Stimulated activated naive CD8-positive, alpha-beta T cell treated with anti-CD3 and anti-CD28 coated beads, Interleukin-15, Interleukin-2, amounts not matched to agents 100 U/mL and 50 U/mL, for 24 hours (primary cell): ENCODE measurements around the gene DCTD.
"Not testable (repeated sequence)": the region's sequence is repeated elsewhere in the genome, so short reads cannot be mapped to it uniquely, and the experiment has no call there.

Experiments
- ATAC-seq: fragments of 150-1000 bp; cut with Tn5 transposase; one replicate; pipeline ENCODE4 v1.10.0; 2021
- DNase-seq: peaks from one replicate; pipeline ENCODE4 v3.0.0; 2021

The DCTD gene

GRCh38 chr4:182920676-182921075, 3.5 kb upstream of the DCTD start:
- no peak for ATAC-seq

GRCh38 chr4:182918791-182919302, 1.7 kb upstream of the DCTD start:
- DNase-seq (peak; percentile 32), ATAC-seq (peak; percentile 11)

More at GRCh38 chr4:182920676-182921075, 3.5 kb upstream of the DCTD start:
- no peak for DNase-seq

- no peak for DNase-seq
- no peak for ATAC-seq
Measured at GRCh38 chr4:182918044-182918607, 940 bp upstream of the DCTD start.

GRCh38 chr4:182916483-182917181, 554 bp downstream of the DCTD start:
- peak; percentile 36 for DNase-seq
- peak; percentile 9 for ATAC-seq

- no peak for ATAC-seq
- DNase-seq: no peak
Measured at GRCh38 chr4:182914357-182914756, 2.8 kb downstream of the DCTD start.

- DNase-seq (no peak), ATAC-seq (no peak)
Measured at GRCh38 chr4:182913621-182914020, 3.6 kb downstream of the DCTD start.

GRCh38 chr4:182913036-182913435, 4.2 kb downstream of the DCTD start:
- no peak for ATAC-seq
- DNase-seq: no peak

- ATAC-seq: no peak
Measured at GRCh38 chr4:182908124-182908523, 9.1 kb downstream of the DCTD start.

GRCh38 chr4:182907396-182907795, 9.8 kb downstream of the DCTD start:
- DNase-seq (no peak), ATAC-seq (no peak)

More at GRCh38 chr4:182908124-182908523, 9.1 kb downstream of the DCTD start:
- no peak for DNase-seq

- DNase-seq: no peak
- ATAC-seq: no peak
Measured at GRCh38 chr4:182906786-182907185, 10.4 kb downstream of the DCTD start.

GRCh38 chr4:182905038-182905437, 12.1 kb downstream of the DCTD start:
- DNase-seq: no peak
- no peak for ATAC-seq

GRCh38 chr4:182904211-182904761, 12.9 kb downstream of the DCTD start:
- ATAC-seq (no peak), DNase-seq (no peak)

GRCh38 chr4:182903013-182903412, 14.2 kb downstream of the DCTD start:
- no peak for DNase-seq
- ATAC-seq: no peak

- DNase-seq (no peak), ATAC-seq (no peak)
Measured at GRCh38 chr4:182901337-182901736, 15.8 kb downstream of the DCTD start.

- not testable (repeated sequence) for ATAC-seq, DNase-seq
Measured at GRCh38 chr4:182900021-182900420, 17.2 kb downstream of the DCTD start.

- ATAC-seq: no peak
Measured at GRCh38 chr4:182898479-182898799, 18.7 kb downstream of the DCTD start.

GRCh38 chr4:182897601-182898478, 19.3 kb downstream of the DCTD start:
- ATAC-seq: no peak
- DNase-seq: no peak

More at GRCh38 chr4:182898479-182898799, 18.7 kb downstream of the DCTD start:
- DNase-seq: no peak

- DNase-seq: no peak
- no peak for ATAC-seq
Measured at GRCh38 chr4:182896421-182896820, 20.8 kb downstream of the DCTD start.

GRCh38 chr4:182895791-182896292, 21.3 kb downstream of the DCTD start:
- ATAC-seq: no peak
- DNase-seq: no peak

GRCh38 chr4:182894681-182895275, 22.4 kb downstream of the DCTD start:
- ATAC-seq: no peak

GRCh38 chr4:182893474-182894080, 23.6 kb downstream of the DCTD start:
- ATAC-seq: no peak
- DNase-seq: no peak

More at GRCh38 chr4:182894681-182895275, 22.4 kb downstream of the DCTD start:
- no peak for DNase-seq
